CD1c-positive myeloid dendritic cell (primary cell): Measurements from ENCODE around the gene HLA-DOA.

Experiments
- DNase-seq: peaks from one replicate; pipeline ENCODE4 v3.0.0-alpha.2; 2016; ENCODE audit errors: extremely low spot score

HLA-DOA gene

DNA sequence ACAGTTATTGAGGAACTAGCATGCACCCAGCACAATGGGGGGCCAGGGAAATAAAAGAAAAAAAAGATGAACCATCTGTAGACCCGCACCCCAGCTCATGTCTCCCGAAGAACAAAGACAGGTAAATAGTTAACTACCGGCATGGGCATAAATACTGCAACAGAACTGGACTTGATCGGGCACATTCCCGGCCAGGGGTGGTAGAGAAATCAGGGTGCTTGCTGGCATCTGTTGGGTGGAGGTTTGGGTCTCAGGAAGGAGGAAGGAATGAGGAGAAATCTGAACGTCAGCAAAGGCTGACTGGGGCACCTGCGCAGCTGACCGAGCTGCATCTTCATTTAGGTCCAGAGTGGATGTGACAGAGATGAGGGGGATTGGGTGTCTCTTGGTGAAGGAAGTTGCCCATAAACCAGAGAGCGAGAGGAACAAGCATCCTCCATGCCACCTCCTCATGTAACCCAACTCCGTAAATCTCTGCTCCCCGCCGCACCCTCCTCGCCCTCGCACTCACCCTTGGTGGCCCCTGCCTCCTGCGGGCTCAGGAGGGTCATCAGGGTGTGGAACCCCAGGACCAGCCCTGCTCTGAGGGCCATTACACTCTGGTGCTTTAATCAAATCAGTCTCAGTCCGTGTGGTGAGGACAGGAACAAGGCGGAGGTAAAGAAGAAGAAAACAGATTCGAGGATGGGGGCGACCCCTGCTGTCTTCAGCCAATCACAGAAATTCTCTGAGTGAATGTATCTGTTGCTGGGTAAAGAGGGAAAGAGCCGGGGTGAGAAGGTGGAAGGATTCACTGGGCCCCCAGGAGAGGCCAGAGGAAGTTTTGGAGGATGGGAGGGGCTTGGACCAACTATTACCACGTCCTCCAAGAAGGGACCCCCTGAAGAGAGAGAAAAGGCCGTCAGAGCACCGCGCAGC is at the start of gene HLA-DOA:
Gene HLA-DOA, minus strand, starts transcription at position 648 of the 918 bp plus-strand sequence.
- peak; percentile 34 for DNase-seq

DNA sequence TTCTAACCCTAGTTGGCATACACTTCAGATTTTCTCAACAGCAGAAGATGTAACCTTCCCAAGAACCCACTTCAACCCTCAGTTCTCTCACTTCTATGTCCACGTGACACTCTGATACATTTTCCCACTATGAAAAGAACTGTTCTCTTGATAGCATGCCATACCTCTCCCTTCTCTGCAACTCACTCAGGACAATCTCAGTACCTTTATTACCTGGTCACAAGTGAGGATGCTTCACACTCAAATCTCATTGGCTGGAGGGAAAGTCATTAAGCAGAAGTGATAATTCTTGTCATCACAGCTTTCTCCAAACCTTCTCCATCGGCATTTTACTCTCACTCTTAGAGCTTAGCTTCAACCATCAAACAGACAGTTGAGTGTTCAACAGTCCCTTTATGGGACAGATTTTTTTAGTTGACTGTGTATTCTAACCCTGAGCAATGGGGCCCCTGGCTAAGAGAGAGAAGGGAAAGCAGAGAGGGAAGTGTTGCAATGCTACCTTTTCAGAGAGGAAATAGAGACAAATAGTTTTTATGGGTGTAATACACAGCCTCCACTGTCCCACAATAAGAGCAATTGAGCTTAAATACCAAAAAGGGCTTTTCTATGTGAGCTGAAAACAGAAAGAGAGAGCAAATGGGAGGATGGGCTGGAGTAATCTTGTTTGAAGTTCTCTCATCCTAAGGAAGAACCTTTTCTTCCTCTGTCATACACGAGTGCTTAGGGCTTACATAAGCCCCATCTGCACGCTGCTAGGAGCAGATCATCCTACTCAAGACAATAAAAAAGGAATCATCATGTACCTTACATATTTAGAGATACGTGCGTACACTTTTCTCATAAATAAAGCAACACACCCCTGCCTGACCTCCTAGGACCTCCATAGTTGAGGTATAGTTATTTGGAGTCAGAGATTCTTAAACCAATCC is 48.1 kb upstream of the HLA-DOA start:
- peak; percentile 32 for DNase-seq

DNA sequence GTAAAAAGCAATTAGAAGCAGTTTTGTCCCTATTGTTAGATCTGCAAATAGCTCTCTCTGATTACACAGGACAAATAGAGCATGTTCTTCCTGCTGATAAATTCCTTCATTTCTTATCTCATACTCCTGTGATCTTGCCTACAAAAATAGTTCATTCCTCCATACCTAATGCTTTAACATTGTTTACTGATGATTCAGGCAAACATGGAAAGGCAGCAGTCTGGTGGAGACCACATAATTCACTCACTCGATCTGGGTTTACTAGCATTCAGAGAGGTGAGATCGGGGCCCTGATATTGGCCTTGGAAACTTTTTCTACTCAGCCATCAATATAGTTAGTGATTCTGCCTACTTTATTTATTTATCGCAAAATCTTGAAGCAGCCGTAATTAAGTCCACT is 43.8 kb upstream of the HLA-DOA start:
- DNase-seq, result no peak

DNA sequence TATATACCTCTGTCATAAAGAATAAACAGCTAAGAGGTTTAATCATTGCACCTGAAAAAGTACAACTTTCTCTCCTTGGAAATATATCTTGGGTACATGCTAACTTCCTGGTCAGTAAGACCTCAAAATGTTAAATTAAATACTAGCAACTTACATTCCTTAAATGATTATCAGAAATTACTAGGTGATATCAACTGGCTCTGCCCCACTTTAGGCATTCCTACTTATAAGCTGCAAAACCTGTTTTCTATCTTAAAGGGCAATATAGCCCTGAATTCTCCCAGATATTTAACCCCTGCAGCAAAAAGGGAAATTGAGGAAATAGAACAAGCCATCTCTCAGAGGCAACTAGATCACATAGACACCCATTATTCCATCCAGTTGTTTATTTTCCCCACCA is 43.2 kb upstream of the HLA-DOA start:
- DNase-seq, result no peak

DNA sequence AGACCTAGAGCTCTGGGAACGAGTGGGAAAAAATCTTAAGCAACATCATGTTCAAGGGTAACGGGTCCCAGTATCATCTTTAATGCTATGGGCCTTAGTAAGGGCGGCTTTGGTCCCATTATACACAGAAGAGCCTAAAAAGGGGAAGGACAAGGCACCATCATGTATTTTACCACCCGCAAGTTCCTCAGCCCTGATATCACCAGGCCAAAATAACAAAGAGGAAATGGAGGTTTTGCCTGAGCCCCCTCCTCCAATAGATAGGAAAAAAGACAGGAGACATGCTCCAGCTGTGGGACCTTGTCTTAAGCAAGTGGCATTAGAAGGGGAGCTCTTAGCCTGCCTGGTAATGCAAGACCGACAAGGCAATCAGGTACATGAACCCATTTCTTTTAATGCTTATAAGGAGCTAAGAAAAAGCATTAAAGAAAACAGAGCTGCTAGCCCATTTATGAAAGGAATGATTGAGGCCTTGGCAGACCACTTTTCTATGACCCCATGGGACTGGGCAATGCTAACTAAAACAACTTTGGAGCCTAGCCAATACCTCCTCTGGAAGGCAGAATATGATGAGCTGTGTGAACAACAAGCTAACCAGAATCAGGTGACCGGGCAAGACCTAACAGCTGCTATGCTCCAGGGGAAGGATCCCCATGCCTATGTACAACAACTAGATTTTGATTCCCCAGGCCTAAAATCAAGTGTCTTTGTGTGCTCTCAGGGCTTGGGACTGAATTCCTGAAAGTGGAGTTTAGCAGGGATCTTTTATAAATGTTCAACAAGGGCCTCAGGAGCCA is 40.8 kb upstream of the HLA-DOA start:
- DNase-seq, result peak; percentile 57

DNA sequence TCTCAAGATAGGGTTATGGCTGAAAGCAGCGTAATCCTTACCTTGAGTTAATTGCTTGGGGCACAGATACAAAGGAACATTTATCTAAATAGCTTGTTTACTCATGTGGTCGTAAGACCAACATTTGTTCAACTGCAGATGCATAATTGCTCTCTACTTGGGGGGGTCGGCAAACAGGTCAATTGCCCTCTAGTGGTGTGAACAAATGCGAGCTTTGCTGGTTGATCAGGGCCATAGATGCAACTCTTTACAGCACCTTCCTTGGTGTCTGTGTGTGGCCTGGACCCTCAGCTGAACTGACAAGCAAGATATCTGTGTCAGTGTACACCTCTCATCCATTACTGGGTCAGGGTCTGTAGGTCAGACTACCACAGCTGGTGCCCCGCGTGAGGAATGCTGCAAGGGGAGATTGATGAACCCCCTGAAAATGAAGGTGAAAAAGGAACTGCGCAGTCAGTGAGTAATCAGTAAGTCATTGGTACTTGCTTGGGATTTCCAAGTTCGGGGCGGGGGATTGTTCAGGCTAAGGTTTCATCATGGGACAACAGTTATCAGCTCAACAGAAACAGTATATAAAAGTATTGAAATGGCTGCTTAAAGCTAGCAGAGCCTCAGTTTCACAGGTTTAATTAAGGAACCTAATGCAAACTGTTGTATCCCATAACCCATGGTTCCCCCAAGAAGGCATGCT is 40.1 kb upstream of the HLA-DOA start:
- no peak for DNase-seq

DNA sequence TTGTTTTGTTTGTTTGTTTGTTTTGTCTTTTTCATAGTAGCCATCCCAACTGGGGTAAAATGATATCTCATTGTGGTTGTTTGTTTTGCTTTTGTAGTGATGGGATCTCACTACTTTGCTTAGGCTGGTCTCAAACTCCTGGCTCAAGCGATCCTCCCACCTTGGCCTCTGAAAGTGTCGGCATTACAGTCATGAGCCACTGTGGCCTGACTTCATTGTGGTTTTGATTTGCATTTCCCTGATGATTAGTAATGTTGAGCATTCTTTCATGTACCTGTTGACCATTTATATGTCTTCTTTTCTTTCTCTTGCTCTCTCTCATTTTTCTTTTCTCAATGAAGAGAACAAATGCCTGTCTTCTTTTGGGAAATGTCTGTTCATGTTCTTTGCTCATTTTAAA is 30.8 kb upstream of the HLA-DOA start:
- DNase-seq, result no peak

DNA sequence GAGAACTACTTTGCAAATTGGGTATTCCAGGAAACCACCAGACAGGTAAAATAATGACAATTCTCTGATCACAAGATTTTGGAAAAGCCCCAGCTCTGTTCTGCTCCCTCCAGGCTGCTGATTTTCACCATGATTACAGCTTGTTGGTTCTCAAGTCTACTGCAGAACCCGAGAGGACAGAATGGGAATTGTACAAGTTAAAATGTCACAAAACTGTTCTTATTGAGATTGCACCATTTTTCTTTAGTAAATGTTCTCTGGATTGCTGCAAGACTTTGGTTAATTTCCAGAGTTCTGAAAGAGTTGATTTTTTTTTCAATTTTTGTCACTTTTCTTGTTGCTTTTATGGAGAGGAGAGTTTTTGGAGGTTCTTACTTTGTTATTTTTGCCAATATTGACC is 27.1 kb upstream of the HLA-DOA start:
- DNase-seq, result no peak

DNA sequence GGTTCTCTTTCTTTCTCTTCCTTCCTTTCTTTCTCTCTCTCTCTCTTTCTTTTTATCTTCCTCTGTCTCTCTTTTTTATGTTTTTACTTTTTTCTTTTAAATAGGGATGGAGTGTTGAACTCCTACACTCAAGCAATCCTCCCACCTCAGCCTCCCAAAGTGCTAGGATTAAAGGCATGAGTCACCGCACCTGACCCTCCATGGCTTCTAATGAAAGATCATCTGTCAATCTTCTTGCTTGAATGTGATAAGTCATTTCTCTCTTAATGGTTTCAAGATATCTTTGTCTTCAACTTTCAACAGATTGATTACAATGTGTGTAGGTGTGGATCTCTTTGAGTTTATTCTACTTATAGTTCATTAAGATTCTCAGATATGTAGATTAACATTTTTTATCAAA is 25.2 kb upstream of the HLA-DOA start:
- no peak for DNase-seq

DNA sequence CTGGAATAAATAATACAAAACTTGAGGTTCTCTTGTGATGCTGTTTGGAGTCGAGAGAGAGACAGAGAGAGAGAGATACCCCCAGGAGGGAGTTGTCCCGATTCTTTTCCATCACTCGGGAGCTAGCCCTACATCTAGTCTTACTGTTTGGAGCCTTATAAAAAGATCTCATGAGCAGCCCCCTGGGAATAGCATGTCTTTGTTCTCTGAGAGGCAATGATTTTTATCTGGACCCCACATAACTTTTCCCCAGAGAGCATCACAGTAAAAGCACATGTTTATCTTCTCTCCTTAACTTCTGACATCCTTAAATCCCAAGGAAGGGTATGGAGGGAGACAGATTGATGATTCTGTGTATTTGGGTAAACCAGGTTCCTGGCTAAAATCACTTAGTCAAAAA is 20.9 kb upstream of the HLA-DOA start:
- no peak for DNase-seq

DNA sequence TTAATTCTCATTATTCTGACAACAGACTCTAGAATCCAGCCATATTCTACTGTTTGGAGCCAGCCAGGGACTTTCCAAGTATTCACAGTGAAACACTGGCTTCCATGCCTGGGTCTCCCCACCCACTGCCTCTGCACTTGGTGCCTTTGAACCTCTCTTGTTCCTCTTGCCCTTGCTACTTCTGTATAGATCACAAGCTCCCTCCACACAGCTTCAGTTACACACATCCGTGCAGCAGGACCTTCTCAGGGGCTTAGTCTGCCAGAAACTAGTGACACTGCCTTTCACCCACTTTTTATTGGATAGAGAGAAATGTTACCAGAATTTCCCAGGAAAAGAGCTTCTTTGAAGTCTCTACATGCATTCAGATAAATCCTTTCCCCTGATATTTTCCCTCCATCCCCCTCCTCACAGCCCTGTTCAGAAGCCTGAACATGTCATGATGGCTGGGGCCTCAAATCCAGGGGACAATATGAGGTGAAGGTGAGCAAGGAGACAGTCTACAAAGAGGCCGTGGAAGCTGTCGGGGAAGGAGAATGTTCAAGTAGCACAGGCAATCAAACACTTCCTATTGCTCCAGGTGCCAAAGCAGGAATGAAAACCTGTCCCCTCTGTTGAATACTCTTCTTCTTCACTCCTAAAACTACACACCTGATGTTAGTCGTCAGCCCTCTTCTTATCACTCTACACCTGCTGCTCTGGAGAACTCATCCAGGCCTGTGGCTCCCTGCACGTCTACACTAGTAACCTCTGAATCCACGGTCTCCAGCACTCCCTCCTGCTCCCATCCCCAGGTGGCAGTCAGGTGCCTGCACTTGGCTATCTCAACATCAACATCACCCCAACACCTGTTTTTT is 20.2 kb upstream of the HLA-DOA start:
- DNase-seq, result peak; percentile 96

DNA sequence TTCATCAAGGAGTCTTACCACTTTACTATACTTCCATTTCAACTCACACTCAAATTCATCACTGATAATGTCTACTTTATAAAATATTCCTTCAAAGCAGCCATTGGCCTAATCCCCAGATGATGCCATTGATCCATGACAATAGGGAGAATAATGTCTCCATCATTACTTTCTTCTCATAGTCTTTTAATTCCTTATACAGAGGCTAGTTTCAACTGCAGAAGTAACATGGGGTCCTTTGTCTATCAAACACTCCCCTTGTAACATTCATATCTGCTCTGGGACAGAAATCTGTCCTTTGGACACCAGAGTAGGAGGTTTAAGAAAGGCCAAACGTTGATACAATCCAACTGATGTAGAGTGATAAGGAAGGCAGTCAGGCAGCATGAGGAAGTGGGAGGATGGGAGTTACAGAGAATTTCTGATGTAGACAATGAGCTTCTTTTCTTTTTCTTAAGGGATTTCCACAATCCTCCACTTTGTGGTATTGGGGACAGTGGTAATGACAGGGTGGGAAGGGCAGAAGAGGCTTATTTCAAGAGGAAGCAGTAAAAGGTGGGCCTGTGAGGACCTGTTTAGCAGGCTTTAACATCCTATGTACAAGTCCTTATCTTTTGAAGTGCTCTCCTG is 18.9 kb upstream of the HLA-DOA start:
- DNase-seq, result peak; percentile 71

DNA sequence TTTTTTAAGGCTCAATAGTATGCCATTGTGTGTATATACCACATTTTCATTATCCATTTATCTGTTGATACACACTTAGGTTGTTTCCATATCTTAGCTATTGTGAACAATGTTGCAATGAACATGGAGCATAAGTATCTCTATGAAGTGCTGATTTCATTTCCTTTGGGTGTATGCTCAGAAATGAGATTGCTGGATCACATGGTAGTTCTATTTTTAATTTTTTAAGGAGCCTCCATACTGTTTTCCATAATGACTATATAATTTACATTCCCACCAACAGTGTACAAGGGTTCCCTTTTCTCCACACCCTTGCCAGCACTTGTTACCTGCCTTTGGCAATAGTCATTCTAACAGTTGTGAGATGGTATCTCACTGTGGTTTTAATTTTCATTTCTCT is 15.1 kb upstream of the HLA-DOA start:
- no peak for DNase-seq

DNA sequence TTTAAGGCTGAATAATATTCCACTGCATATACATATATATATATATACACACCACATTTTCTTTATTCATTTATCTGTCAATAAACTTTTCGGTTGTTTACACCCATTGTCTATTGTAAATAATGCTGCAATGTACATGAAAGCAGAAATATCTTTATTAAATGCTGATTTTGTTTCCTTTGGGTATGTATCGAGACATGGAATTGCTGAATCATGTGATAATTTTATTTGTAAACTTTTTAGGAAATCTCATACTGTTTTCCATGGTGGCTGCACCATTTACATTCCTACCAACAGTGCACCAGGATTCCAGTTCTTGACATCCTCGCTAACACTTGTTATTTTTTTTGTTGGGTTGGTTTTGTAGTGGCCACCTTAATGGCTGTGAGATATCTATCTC is 14.1 kb upstream of the HLA-DOA start:
- DNase-seq, result no peak

DNA sequence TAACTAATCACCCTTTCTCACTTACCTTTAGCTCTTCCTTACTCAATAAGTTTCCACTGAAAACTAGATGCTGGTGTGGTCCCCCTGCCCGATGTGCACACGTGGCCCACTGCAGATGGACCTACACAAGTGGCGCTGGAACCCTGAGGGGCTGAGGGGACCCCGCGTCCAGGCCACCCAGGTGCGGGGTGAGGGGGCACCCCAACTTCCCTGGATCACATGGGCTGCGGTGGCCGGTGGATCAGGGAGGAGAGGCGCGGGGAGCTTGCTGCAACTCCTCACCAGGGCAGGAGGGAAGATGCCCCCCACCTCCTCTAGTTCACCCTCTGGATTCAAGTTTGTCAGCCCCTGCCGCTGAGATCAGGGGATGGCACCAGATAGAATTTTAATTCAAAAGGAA is 12.5 kb upstream of the HLA-DOA start:
- no peak for DNase-seq

DNA sequence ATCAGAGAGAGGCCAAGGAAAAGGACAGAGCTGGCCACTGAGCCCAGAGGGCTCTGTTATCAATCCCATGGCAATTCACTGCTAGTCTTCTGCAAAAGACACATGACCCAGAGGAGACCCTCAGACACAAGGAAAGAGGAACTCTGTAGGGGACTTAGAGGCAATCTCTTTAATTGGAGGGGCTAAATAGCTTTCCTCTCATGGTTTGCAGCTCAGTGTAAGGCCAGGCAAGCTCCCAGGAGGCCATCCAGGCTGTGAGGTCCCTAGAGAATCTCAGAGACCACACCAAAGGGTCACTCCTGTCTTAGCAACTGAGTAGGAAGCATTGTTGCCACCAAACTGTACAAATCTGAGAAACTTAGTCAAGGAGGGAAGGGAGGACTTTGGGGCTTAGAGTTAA is 10.0 kb upstream of the HLA-DOA start:
- DNase-seq, result no peak

DNA sequence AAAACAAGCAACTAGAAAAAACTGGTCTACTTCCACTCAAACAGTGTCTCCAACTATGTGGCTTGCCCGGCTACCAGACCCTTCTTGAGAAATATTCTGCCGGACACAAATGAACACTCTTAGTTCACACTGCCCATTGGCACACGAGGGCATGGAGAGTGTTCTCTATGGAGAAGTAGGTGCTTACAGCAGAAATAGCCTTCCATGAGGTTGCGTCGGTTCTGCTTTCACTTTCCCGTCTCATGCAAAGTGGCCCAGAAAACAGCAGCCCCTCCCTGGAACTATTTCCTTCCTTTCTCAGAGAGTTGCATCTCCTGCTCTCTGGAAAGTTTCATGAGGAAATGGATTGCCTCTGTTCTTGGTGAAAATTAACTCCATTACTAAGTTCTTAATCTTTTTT is 9.5 kb upstream of the HLA-DOA start:
- DNase-seq, result peak; percentile 97

DNA sequence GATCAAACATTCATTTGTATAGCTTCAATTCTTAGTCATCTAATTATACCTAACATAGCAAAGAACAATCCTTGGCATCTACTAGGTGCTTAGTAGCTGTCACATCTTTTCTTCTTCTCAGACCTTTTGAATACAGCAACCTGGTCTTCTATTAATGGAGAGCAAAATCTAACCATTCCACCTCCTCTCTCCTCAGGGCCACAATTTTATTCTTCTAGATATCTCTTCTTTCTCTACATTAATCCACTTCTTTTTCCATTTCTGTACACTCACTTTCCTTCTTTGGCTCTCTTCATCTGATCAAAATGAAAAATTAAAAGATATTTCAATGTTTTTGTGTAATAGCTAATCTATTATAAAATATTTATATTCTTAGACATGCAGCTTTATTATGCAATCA is 9.0 kb upstream of the HLA-DOA start:
- DNase-seq, result no peak

DNA sequence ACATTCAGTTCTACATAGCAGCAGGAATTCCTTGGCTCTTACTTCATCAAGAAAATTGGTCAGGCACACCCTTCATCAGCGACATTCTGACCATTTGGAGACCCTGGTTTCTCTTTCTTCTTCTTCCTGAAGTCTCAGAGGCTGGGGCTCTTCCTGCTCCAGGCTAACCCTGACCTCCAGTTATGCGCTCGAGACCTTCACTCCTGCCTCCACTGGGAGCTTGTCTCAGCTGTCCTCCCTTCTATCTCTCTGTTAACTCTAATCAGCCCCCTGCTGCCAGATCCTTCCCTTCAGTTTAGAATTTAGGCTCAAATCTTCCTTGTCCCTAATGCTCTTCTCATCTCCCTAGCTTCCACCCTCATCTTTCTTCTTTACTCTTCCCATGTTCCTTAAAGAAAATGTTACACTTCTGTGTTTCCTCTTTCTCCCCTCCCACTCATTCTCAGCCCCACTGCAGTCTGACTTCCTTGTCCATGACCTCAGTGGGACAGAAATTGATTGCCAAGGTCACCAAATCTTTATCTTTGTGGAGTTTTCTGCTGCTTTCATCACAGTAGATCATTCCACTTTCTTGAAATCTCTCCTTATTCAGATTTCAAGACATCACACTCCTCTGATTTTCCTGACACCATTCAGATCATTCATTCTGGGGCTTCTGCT is 8.4 kb upstream of the HLA-DOA start:
- peak; percentile 90 for DNase-seq
